ENCODE results near the gene TAF9B.

GRCh38 chrX:78165425-78165824 lies 26.0 kb upstream of the TAF9B start:
- TF ChIP-seq HDGF (IDR thresholded peaks at IDR 0.05; ENCODE audit: borderline replicate concordance) (no peak), SP1 (IDR thresholded peaks at IDR 0.05) (no peak), ARNT (IDR thresholded peaks at IDR 0.05) (no peak), BHLHE40 (IDR thresholded peaks at IDR 0.05; ENCODE audit: borderline replicate concordance) (no peak), FOXM1 (IDR thresholded peaks at IDR 0.05; ENCODE audit: borderline replicate concordance) (no peak), FOXA1 (IDR thresholded peaks at IDR 0.05) (no peak), TARDBP (IDR thresholded peaks at IDR 0.05) (no peak)
